K562 (cell line): ENCODE data around the gene CEL. TPM values are rescaled to one million over a fixed set of nuclear protein-coding genes. Genes with fewer than 3 reads are reported as not detected.

Experiments
- ATAC-seq: fragments of 200-7000 bp; cut with Tn5 transposase; 3 replicates; pipeline ENCODE4 v1.9.1; 2020; ENCODE audit warnings: moderate library complexity
- BruUV-seq: library from RNA; stranded (reverse); fragments of 400-500 nt; replicated peaks from 2 replicates; lab custom pipeline; 2021; lab: Mats Ljungman, UMichigan
- CTCF ChIA-PET: fragments of 300-600 bp; formaldehyde crosslinking; extraction: SDS; loops from one replicate; lab custom pipeline; 2021; ENCODE audit warnings: low intra/inter-chr PET ratio; lab: Yijun Ruan, JAX
- POLR2A ChIA-PET: fragments of 300-600, 350-650 bp; sonication (Branson Sonifier 250); formaldehyde crosslinking; extraction: SDS; loops from one replicate; lab custom pipeline; 2021; ENCODE audit warnings: antibody characterized with exemption, inconsistent platforms; lab: Yijun Ruan, JAX
- DNase-seq, 4 experiments: peaks; one replicate each; pipeline versions ENCODE4 v3.0.0 to v3.0.0-alpha.2; 2011 to 2018; ENCODE audit warnings: low spot score in 3 of 4, mixed read lengths in 3 of 4; ENCODE audit errors: extremely low read depth in 1 of 4
- FAIRE-seq: peaks from 2 replicates; lab custom pipeline; 2011; peaks lifted over from hg19 to GRCh38; lab: Jason Lieb, UNC
- H2AFZ ChIP-seq: 2 replicates; pipeline ENCODE4 v1.6.0; 2011; ENCODE audit warnings: low read depth, low read length, control low read depth, inconsistent platforms
- H3K27ac ChIP-seq: fragments of 200-600 bp; 3 replicates; pipeline ENCODE4 v1.8.0; 2011; ENCODE audit warnings: low read depth, mild to moderate bottlenecking, control low read depth, inconsistent platforms, low read length, moderate library complexity, mixed read lengths; ENCODE audit errors: extremely low read depth
- H3K27me3 ChIP-seq, 2 experiments: fragments of 300-600 bp in 1 of 2; 2 replicates in 1 of 2; 3 replicates in 1 of 2; pipeline versions ENCODE4 v1.6.0 to v1.8.0; 2011; ENCODE audit warnings: inconsistent platforms in 2 of 2, low read length in 2 of 2, mild to moderate bottlenecking in 1 of 2, mixed read lengths in 1 of 2, moderate library complexity in 1 of 2; ENCODE audit not compliant: control insufficient read depth in 2 of 2, insufficient read depth in 2 of 2
- H3K36me3 ChIP-seq: fragments of 300-600 bp; 3 replicates; pipeline ENCODE4 v1.8.0; 2011; ENCODE audit warnings: mild to moderate bottlenecking, low read length, inconsistent platforms; ENCODE audit not compliant: control insufficient read depth, insufficient read depth
- H3K4me1 ChIP-seq, 2 experiments: fragments of 200-600 bp in 1 of 2; replicated peaks in 1 of 2; 2 replicates in 1 of 2; 3 replicates in 1 of 2; pipeline versions ENCODE4 v1.5.1 to v1.8.0; 2011; ENCODE audit warnings: inconsistent platforms in 2 of 2, low read length in 2 of 2, mild to moderate bottlenecking in 1 of 2, mixed read lengths in 1 of 2, moderate library complexity in 1 of 2; ENCODE audit not compliant: control insufficient read depth in 2 of 2, insufficient read depth in 2 of 2
- H3K4me2 ChIP-seq: 2 replicates; pipeline ENCODE4 v1.6.1; 2011; ENCODE audit warnings: low read length, control low read depth, inconsistent platforms, mixed read lengths; ENCODE audit not compliant: insufficient read depth
- H3K4me3 ChIP-seq: fragments of 200-600 bp; sonication (generic), shearing (Covaris generic); 2 replicates; pipeline ENCODE4 v1.5.1; 2016; ENCODE audit warnings: control low read depth, inconsistent platforms
- H3K79me2 ChIP-seq: fragments of 200-600 bp; 3 replicates; pipeline ENCODE4 v1.8.0; 2011; ENCODE audit warnings: low read length, inconsistent platforms; ENCODE audit not compliant: control insufficient read depth, insufficient read depth
- H3K9ac ChIP-seq, 2 experiments: 2 replicates each; pipeline versions ENCODE4 v1.6.0 to v1.6.1; 2011; ENCODE audit warnings: low read depth in 2 of 2, low read length in 2 of 2, control low read depth in 1 of 2, inconsistent platforms in 1 of 2, mild to moderate bottlenecking in 1 of 2, mixed read lengths in 1 of 2; ENCODE audit not compliant: insufficient read depth in 1 of 2
- H3K9me1 ChIP-seq: one replicate; pipeline ENCODE4 v1.6.0; 2011; ENCODE audit warnings: inconsistent platforms, mild to moderate bottlenecking, low read length, moderate library complexity; ENCODE audit not compliant: control insufficient read depth, insufficient read depth
- H3K9me3 ChIP-seq: replicated peaks from 2 replicates; pipeline ENCODE4 v1.5.1; 2011; ENCODE audit warnings: low read depth, low read length, inconsistent platforms; ENCODE audit not compliant: control insufficient read depth, insufficient read depth
- H4K20me1 ChIP-seq: replicated peaks from 2 replicates; pipeline ENCODE4 v1.6.1; 2011; ENCODE audit warnings: low read length, inconsistent platforms, mixed read lengths; ENCODE audit not compliant: control insufficient read depth, insufficient read depth
- CHD4 ChIP-seq: fragments of 200-600 bp; sonication (generic); IDR thresholded peaks from 3 replicates; pipeline ENCODE4 v1.6.1; 2012; ENCODE audit warnings: low read depth, mild to moderate bottlenecking, mixed read lengths, low read length, inconsistent platforms; ENCODE audit not compliant: insufficient read depth, insufficient replicate concordance, poor library complexity, severe bottlenecking
- EHMT2 ChIP-seq: fragments of 450-650 bp; IDR thresholded peaks from 2 replicates; pipeline ENCODE4 v1.6.1; 2018; ENCODE audit warnings: antibody characterized with exemption
- MEF2D ChIP-seq: conservative IDR thresholded peaks from 2 replicates; pipeline ENCODE4 v1.6.1; 2016; ENCODE audit warnings: low read depth, missing genetic modification characterization, missing compliant biosample characterization
- NFXL1 ChIP-seq: fragments of 450-650 bp; formaldehyde crosslinking; IDR thresholded peaks from 2 replicates; pipeline ENCODE4 v1.4.0; 2021; ENCODE audit warnings: mild to moderate bottlenecking
- NRF1 ChIP-seq, 2 experiments: fragments of 450-650 bp; IDR thresholded peaks in 1 of 2; conservative IDR thresholded peaks in 1 of 2; 2 replicates each; pipeline ENCODE4 v1.6.1; 2014; ENCODE audit warnings: mild to moderate bottlenecking in 2 of 2
- POLR2G ChIP-seq: fragments of 200-400 bp; formaldehyde crosslinking; IDR thresholded peaks from 2 replicates; pipeline ENCODE4 v1.6.1; 2017; ENCODE audit warnings: low read depth, mild to moderate bottlenecking, antibody characterized with exemption, low read length, moderate library complexity
- RBM15 ChIP-seq: fragments of 200-400 bp; formaldehyde crosslinking; IDR thresholded peaks from 2 replicates; pipeline ENCODE4 v1.6.1; 2018; ENCODE audit warnings: mild to moderate bottlenecking, low read length, moderate library complexity; ENCODE audit not compliant: insufficient read depth
- RUNX1 ChIP-seq: sonication (generic); IDR thresholded peaks from 2 replicates; pipeline ENCODE4 v1.6.1; 2016; ENCODE audit warnings: antibody characterized with exemption, low read depth
- SRSF3 ChIP-seq: fragments of 200-400 bp; formaldehyde crosslinking; IDR thresholded peaks from 2 replicates; pipeline ENCODE4 v1.6.1; 2016; ENCODE audit warnings: mild to moderate bottlenecking, low read length, moderate library complexity; ENCODE audit not compliant: insufficient read depth
- ZNF175 ChIP-seq: fragments of 200-800 bp; sonication (Bioruptor generic); IDR thresholded peaks from 2 replicates; pipeline ENCODE4 v1.6.1; 2016; ENCODE audit warnings: low read depth, mild to moderate bottlenecking, missing genetic modification characterization, missing compliant biosample characterization
- ZNF830 ChIP-seq: fragments of 250-450 bp; sonication (Bioruptor Pico); IDR thresholded peaks from 2 replicates; pipeline ENCODE4 v1.5.0; 2021; ENCODE audit warnings: mild to moderate bottlenecking
- WGBS: fragments of 100-300 bp; shearing (Covaris generic); methylation state at CpG from one replicate; pipeline ENCODE4 v1.1.6; 2016; ENCODE audit warnings: low coverage, mixed read lengths; ENCODE audit not compliant: insufficient coverage; ENCODE audit errors: missing lambda C conversion rate; 5-methylcytosine and 5-hydroxymethylcytosine counted together
- in situ Hi-C: fragments of 300-500 bp; cut with MboI; formaldehyde crosslinking; loops from 4 replicates; pipeline ENCODE4 v1.15.0; 2018; ENCODE audit warnings: inconsistent platforms, mixed read lengths
- intact Hi-C: fragments of 100-400 bp; cut with micrococcal nuclease; formaldehyde crosslinking; loops from 2 replicates; pipeline ENCODE4 v1.14.2; 2022
- polyA plus RNA-seq, 8 experiments: library from polyadenylated mRNA; depleted of rRNA in 4 of 8; stranded (reverse) in 5 of 8; unstranded in 3 of 8; fragments of >200 nt; fragmentation: Nextera tagmentation in 2 of 8; fragmentation: Illumina TruSeq in 1 of 8; extraction: Ambion mirVana in 2 of 8; extraction: Trizol in 1 of 8; gene quantifications; 2 replicates each; pipeline versions ENCODE4 v1.2.1 to v1.2.3, GENCODE V29; 2011 to 2014; ENCODE audit warnings: inconsistent platforms in 1 of 8, missing spikeins in 1 of 8
- total RNA-seq, 7 experiments: library from RNA; depleted of rRNA in 6 of 7; stranded (reverse); fragments of >200 nt in 6 of 7; fragmentation: Illumina TruSeq in 2 of 7; extraction: Trizol in 2 of 7; gene quantifications; 2 replicates each; pipeline versions ENCODE4 v1.2.1 to v1.2.3, GENCODE V29; 2011 to 2021; ENCODE audit warnings: low replicate concordance in 1 of 7
- TF ChIP-seq, protein P1 (sequence below): sonication (generic); formaldehyde crosslinking; IDR thresholded peaks from 2 replicates; pipeline ENCODE4 v1.8.0; 2022; ENCODE audit warnings: missing genetic modification reagents, mild to moderate bottlenecking, borderline replicate concordance
- TF ChIP-seq, protein P2 (sequence below): fragments of 450-650 bp; formaldehyde crosslinking; IDR thresholded peaks from 2 replicates; pipeline ENCODE4 v1.4.0; 2020; ENCODE audit warnings: mild to moderate bottlenecking

CEL gene
- total and polyA plus RNA-seq, 9 of the 15 experiments (the other 6 are each of a cell fraction or from before 2014, with no cell fraction given) = 0.09 to 3.0 (median 0.51) TPM; not detected in 2

DNA sequence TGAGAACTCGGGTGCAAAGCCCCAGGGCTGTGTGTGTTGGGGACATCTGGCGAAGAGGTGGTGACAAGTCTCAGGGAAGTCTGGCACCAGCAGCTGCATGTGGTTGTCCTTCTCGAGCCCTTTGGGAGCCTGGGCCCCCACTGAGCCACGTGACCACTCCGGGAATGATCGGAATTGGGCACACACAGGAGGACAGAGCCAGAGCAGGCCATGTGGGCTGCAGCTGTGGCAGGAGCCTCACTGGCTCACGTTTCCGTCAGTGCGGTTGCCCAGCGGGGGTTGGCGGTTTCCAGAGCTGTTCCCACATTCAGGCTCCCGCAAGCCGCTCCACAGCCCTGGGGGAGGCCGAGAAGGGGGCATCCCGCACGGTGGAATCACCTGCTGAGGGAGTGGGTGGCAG lies 6.8 kb upstream of the CEL start:
- in situ Hi-C loops (no loop called here), intact Hi-C loops (no loop called here)
- Histone ChIP-seq H3K27ac (no peak overlapping the region), H3K4me3 (no peak overlapping the region), H3K4me2 (no peak overlapping the region), H3K9me1 (no peaks in the 10 kb centered on the region), H3K4me1 (peaks cover 15 to 37% of the 10 kb centered on the region in 2 experiments; a peak in 4 of 5 replicates), H2AFZ (no peak overlapping the region), H3K27me3 (no peaks in the 10 kb centered on the region), H3K9ac (no peak overlapping the region), H3K79me2 (no peaks in the 10 kb centered on the region), H4K20me1 (peaks cover 3% of the 10 kb centered on the region; the same call in 1 of the 2 replicates), H3K9me3 (no peaks in the 10 kb centered on the region), H3K36me3 (peaks cover 81% of the 10 kb centered on the region; the same call in 2 of the 3 replicates)
- no peak for TF ChIP-seq CHD4
- TF ChIP-seq EHMT2 = no peak
- peak; percentile 48; the same call in 1 of the 2 replicates for TF ChIP-seq POLR2G
- no peak for TF ChIP-seq ZNF175 (CRISPR knock-in tag)
- FAIRE-seq (no peak), ATAC-seq (no peak), DNase-seq (no peak)
- WGBS = 92% methylated on average over 16 of the region's 16 CpGs
- ChIA-PET POLR2A (no interaction called here), CTCF (no interaction called here)
- no TSS peak for BruUV-seq

DNA sequence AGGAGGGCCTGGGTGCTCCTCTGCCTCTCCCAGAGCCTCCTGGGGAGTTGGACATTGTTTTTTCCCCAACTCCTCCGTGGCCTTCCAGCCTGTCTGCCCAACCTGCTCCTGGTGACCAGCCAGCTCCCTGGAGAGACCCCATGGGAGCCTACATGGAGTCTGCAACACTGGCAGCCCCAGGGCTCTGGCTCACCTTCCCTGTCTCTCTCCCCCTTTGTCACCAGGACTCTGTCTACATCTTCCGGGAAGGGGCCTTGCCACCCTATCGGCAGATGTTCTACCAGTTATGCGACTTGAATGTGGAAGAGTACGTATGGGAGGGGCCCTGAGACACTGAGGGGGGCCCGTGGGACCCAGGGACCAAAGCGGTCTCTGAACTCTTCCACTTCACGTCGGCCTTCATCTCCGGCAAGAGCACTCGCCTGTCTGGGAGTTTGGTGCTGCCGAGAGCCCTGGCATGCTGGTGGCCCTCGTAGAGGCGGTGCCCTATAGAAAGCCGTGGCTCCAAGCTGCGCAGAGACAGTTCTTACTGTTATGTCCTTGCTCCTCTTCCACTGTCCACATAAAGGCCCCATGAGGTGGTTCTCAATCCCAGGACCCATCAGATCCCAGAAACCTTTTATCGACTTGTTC lies 5.9 kb upstream of the CEL start:
- intact Hi-C loops = no loop called here
- Histone ChIP-seq H3K27ac (no peak overlapping the region), H3K79me2 (no peaks in the 10 kb centered on the region), H3K4me3 (no peak overlapping the region), H3K9me1 (no peaks in the 10 kb centered on the region), H3K4me2 (no peak overlapping the region), H2AFZ (no peak overlapping the region), H3K9ac (no peak overlapping the region), H3K9me3 (no peaks in the 10 kb centered on the region), H3K4me1 (peaks cover 20 to 44% of the 10 kb centered on the region in 2 experiments), H3K36me3 (peaks cover 72% of the 10 kb centered on the region; the same call in 2 of the 3 replicates), H4K20me1 (no peaks in the 10 kb centered on the region; the same call in 1 of the 2 replicates), H3K27me3 (no peaks in the 10 kb centered on the region)
- ATAC-seq (no peak), DNase-seq (no peak), FAIRE-seq (no peak)
- in situ Hi-C loops = no loop called here
- ChIA-PET POLR2A (interaction anchor here (0.8 to 0.9 kb wide), 2 partner anchors 15 to 23 kb away, joined by 3 read pairs; no protein-coding TSS in a partner anchor), CTCF (no interaction called here)
- 92% methylated on average over 15 of the region's 17 CpGs for WGBS
- BruUV-seq = no TSS peak
- TF ChIP-seq, protein P1, sequence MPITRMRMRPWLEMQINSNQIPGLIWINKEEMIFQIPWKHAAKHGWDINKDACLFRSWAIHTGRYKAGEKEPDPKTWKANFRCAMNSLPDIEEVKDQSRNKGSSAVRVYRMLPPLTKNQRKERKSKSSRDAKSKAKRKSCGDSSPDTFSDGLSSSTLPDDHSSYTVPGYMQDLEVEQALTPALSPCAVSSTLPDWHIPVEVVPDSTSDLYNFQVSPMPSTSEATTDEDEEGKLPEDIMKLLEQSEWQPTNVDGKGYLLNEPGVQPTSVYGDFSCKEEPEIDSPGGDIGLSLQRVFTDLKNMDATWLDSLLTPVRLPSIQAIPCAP = no peak
- TF ChIP-seq RBM15 (no peak), SRSF3 (no peak), NRF1 (conservative IDR thresholded peaks at IDR 0.05 in 1 of 2, IDR thresholded peaks at IDR 0.05 in 1 of 2) (no peak), MEF2D (tag) (no peak), NFXL1 (no peak), ZNF830 (CRISPR knock-in tag) (no peak), RUNX1 (no peak)
- TF ChIP-seq, protein P2, sequence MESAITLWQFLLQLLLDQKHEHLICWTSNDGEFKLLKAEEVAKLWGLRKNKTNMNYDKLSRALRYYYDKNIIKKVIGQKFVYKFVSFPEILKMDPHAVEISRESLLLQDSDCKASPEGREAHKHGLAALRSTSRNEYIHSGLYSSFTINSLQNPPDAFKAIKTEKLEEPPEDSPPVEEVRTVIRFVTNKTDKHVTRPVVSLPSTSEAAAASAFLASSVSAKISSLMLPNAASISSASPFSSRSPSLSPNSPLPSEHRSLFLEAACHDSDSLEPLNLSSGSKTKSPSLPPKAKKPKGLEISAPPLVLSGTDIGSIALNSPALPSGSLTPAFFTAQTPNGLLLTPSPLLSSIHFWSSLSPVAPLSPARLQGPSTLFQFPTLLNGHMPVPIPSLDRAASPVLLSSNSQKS (CRISPR knock-in tag) = no peak
